GM18870 (cell line): ENCODE results near the gene CASKIN2.
"Not testable (repeated sequence)": the region's sequence is repeated elsewhere in the genome, so short reads cannot be mapped to it uniquely, and the experiment has no call there.

Experiments used
- ATAC-seq: cut with Tn5 transposase; IDR thresholded peaks from one replicate; pipeline ENCODE4 v1.9.1; 2021; ENCODE audit warnings: moderate library complexity; ENCODE audit not compliant: unreplicated experiment

Gene CASKIN2

DNA sequence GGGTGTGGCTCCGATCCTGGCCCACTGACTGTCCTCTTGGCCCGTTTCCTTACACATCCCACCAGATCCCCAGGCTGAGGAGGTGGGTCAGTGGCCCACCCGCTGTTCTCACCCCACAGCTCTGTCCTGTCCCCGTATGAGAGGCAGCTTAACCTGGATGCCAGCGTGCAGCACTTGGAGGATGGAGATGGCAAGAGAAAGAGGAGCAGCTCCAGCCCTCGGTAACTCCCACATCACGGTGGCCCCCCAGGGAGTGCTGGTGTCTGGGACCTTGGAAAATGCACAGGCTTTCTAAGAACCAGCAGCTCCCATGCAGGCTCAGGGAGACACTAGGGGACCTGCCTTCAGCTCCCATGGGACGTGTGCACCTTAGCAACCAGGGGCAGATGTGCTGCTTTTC is 6.0 kb upstream of the CASKIN2 start:
- ATAC-seq: no peak

DNA sequence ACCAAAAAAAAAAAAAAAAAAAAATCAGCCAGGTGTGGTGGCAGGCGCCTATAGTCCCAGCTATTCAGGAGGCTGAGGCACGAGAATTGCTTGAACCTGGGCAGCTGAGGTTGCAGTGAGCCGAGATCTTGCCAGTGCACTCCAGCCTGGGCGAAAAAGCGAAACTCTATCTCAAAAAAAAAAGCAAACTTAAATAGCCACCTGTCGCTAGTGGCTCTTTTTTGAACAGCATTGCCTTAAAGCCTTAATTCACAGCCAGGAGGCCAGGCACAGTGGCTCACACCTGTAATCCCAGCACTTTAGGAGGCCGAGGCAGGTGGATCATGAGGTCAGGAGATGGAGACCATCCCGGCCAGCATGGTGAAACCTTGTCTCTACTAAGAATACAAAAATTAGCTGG is 5.1 kb upstream of the CASKIN2 start:
- ATAC-seq: not testable (repeated sequence)

DNA sequence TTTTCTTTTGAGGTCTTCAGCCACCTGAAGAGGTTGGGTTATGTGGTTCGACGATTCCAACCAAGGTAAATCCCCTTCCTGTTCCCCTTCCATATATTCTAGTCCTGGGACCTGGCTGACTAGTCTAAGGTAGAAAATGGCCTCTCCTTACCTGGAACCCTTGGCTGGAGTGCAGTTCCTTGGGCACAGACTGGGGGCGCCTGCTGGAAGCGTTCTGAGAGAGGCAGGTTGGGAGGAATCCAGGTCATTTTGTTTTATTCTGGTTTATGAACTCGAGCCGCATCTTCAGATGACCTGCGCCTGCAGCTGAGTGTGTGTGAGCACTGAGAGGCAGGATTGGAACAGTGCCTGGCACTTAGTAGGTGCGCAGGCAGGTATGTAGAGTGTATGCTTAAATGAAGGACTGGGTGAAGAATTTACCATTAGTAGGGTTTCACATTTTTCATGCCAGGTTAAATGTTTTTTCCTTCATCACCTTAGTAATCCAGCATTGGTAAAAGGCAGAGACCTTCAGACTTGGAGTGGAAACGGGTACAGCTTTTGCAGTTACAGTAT is 3.7 kb upstream of the CASKIN2 start:
- no peak for ATAC-seq

GRCh38 chr17:75518201-75518600 is 2.9 kb upstream of the CASKIN2 start:
- ATAC-seq: no peak

DNA sequence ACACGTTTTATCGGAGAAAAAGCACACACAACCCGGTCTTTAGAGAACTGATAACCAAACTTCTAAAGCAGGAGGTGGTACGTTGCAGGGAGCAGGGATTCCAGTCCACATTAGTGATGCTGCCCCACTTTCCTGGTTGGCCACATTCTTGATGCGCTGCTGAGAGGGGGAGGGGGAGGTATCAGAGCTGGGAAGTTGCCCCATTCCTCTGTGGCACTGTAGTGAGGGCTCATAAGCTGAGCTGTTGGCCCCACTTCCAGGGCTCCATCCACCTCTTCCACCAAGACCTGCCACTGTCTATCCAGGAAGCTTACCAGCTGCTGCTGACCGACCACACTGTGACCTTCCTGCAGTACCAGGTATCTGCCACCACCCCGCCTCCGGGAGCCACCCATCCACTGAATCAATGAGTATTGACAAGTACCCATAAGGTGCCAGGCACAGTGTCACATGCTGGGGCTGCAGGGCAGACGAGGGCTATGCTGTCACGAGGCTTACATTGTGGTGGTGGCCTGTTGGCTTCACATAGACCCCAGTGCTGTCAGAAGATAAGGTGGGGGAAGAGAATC is 2.0 kb upstream of the CASKIN2 start:
- no peak for ATAC-seq

GRCh38 chr17:75516619-75517296 is 1.4 kb upstream of the CASKIN2 start:
- ATAC-seq: no peak

DNA sequence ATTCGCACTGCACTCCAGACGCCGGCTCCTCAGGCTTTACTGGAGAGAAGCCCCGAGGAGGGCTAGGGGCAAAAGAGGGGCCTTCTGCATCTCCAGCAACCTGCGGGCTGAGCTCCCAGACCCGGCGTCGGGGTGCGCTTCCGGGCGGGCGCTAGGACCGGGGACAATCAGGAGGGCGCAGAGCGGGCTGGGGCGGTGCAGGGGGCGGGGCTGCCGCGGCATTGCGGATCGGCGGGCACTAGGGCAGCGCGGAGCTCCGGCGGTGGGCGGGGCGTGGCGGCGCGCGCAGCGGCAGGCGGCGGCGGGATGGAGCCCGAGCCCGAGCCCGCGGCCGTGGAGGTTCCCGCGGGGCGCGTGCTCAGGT is 900 bp upstream of the CASKIN2 start, which contains the start of gene TSEN54:
TSS of gene TSEN54 (plus strand) at position 274 of the 364 bp plus-strand sequence. CDS start at position 307, 33 bp downstream.
- peak; percentile 39 for ATAC-seq

DNA sequence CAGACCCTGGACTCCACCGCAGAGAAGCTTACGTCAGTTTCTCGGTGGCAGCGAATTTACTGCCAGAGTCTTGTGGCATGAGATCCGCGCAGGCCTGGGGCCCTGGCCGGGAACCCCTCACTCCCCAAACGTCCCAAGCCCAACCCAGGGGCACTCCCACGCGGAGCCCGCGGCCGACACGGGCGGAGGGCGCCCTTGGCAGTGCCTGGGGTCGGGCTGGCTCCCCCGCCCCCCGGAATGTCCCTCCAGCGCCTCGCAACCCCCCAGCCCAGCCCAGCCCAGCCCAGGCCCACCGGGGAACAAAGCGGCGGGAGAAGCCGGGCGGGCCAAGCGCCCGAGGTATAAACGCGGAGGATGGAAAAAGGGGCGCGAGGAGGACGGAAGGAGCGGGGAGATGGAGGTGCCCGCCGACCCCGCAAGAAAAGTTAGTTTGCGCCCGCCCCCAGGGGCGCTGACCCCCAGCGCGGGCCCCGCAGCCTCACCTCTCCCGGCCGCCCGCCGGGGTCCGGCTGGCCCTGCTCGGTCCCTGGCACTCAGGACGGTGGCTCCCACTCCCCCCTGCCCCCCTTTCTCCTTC is 330 bp downstream of the CASKIN2 start:
- ATAC-seq: no peak

DNA sequence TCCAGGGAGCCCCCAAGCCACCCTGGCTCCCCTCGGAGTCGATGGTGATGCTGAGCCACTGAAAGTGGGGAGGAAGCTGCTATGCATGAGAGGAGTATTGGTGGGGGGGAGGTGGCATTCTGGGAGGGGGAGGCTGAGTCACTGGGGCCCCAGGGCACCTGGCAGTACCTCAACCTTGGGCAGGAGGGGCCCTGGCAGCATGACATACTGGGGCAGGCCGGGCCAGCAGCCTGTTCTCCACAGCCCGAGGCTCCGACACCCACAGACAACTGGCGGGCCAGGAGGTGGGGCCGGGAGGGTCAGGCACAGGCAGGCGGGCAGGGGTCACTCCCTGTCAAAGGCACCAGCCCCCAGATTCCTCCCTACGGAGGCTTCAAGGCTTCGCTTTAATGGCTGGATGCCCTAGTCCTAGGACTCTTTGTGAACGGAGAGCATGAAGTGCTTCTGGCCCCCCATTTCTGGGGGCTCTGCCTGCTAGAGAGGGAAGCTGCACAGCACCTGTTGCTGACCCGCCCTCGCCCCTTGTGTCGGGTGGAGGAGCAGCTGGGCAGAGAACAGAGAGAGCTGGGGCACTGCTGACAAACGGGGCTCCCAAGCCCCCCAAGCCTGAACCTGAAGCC is 928 bp downstream of the CASKIN2 start:
- ATAC-seq: no peak

- ATAC-seq: no peak
These were observed 1.7 kb downstream of the CASKIN2 start for GRCh38 chr17:75513641-75514000.

DNA sequence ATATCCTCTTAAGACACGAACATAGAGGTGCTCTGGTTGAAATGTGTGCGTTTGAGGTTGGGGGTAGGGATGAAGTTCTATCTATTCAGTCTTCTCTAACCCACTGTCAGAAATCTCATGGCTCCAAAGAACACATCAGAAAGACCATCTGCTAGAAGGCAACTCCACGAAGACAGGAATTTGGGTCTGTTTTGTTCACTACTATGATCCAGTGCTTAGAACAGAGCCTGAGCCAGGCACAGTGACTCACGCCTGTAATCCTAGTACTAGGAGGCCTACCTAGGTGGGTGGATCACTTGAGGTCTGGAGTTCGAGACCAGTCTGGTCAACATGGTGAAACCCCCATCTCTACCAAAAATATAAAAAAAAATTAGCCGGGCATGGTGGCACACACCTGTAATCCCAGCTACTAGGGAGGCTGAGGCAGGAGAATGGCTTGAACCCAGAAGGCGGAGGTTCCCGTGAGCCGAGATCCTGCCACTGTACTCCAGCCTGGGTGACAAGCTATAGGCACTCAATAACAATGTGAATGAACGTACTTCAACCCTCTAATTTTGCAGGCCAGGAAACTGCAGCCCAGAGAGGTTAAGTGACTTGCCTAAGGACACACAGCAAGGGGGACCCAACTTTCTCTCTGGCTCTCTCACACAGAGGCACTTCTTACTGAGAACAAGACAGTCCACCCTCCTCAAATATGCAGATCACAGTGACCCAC is 2.3 kb downstream of the CASKIN2 start:
- no peak for ATAC-seq

- ATAC-seq: no peak
These were observed 3.4 kb downstream of the CASKIN2 start for GRCh38 chr17:75511610-75512575.

GRCh38 chr17:75511270-75511609 is 4.1 kb downstream of the CASKIN2 start:
- ATAC-seq: no peak

DNA sequence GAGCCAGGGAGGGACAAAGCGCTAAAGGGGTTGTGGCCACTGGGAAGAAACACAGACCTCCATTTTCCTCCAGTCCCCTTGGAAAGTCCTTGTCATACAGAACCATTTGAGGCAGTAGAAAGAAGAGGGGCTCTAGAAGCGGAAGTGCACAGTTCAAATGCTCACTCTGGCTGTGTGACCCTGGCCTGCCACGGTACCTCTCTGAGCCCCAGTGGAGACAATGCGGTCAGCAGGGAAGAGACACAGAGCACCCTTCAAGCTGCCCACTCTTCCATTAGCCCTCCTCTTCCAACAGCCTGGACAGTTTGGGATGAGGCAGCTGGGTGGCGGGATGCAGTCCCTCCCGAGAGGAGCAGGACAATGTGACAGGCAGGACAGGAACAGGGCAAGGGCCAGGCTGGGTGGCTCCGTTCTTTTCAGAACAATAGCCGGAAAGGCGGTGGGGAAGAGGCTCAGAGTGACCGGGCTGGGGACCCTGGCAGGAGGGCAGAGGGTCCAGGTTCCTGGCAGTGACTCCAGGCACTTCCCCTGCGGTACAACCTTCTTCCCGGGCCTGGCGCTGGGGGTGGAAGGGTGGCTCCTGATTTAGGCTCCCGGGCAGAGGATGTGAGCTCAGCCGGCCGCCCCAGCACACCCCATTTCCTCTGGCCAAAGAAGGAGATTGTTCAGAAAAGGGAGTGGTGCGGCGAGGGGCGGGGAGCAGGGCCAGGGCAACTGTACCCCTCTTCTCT is 5.6 kb downstream of the CASKIN2 start:
- no peak for ATAC-seq

- no peak for ATAC-seq
These were observed 6.4 kb downstream of the CASKIN2 start for GRCh38 chr17:75508931-75509361.

GRCh38 chr17:75507733-75508719 is 7.3 kb downstream of the CASKIN2 start:
- no peak for ATAC-seq

GRCh38 chr17:75506888-75507287 is 8.4 kb downstream of the CASKIN2 start:
- no peak for ATAC-seq

GRCh38 chr17:75506134-75506533 is 9.2 kb downstream of the CASKIN2 start:
- no peak for ATAC-seq
